NB4 (cell line): ENCODE measurements around the gene CENPW.

ENCODE experiments used
- DNase-seq: peaks from one replicate; pipeline ENCODE4 v3.0.0; 2010; ENCODE audit warnings: low read depth
- H3K4me3 ChIP-seq: one replicate; pipeline ENCODE4 v1.5.1; 2011; ENCODE audit warnings: mild to moderate bottlenecking, low read depth, low read length, moderate library complexity
- MYC ChIP-seq: IDR thresholded peaks from 2 replicates; pipeline ENCODE4 v1.6.1; 2011; ENCODE audit warnings: low read depth, low read length
- POLR2A ChIP-seq: IDR thresholded peaks from 2 replicates; pipeline ENCODE4 v1.6.1; 2011; ENCODE audit warnings: mild to moderate bottlenecking; ENCODE audit not compliant: insufficient read length; ENCODE audit errors: extremely low read depth
- TF ChIP-seq, protein P1 (sequence below): IDR thresholded peaks from one replicate; pipeline ENCODE4 v1.5.1; 2012; ENCODE audit warnings: low read depth, low read length
- TF ChIP-seq, protein P2 (sequence below): IDR thresholded peaks from 2 replicates; pipeline ENCODE4 v1.6.1; 2011; ENCODE audit warnings: low read depth, low read length

CENPW gene

DNA sequence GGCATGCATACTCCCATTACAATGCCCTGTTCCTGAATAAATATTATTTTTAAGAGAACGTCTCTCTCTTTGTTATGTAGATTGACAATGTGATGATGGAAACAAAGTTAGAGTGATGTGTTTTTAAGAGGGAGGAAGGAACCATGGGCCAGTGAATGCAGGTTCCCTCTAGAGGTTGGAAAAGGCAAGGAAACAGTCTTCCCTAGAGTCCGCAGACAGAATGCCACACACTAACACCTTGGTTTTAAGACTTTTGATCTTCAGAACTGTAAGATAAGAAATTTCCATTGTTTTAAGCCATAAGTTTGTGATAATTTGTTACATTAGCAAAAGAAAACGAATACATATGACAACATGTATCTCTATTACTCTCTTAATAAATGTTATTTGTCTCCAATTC is 4.7 kb upstream of the CENPW start:
- no peak overlapping the region for H3K4me3 ChIP-seq
- TF ChIP-seq, protein P1, sequence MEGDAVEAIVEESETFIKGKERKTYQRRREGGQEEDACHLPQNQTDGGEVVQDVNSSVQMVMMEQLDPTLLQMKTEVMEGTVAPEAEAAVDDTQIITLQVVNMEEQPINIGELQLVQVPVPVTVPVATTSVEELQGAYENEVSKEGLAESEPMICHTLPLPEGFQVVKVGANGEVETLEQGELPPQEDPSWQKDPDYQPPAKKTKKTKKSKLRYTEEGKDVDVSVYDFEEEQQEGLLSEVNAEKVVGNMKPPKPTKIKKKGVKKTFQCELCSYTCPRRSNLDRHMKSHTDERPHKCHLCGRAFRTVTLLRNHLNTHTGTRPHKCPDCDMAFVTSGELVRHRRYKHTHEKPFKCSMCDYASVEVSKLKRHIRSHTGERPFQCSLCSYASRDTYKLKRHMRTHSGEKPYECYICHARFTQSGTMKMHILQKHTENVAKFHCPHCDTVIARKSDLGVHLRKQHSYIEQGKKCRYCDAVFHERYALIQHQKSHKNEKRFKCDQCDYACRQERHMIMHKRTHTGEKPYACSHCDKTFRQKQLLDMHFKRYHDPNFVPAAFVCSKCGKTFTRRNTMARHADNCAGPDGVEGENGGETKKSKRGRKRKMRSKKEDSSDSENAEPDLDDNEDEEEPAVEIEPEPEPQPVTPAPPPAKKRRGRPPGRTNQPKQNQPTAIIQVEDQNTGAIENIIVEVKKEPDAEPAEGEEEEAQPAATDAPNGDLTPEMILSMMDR: no peak
- TF ChIP-seq MYC (no peak), POLR2A (no peak)
- TF ChIP-seq, protein P2, sequence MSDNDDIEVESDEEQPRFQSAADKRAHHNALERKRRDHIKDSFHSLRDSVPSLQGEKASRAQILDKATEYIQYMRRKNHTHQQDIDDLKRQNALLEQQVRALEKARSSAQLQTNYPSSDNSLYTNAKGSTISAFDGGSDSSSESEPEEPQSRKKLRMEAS: no peak
- no peak for DNase-seq

- TF ChIP-seq, protein P1: no peak
- TF ChIP-seq POLR2A (no peak), MYC (peak; percentile 88)
- TF ChIP-seq, protein P2: peak; percentile 82
- DNase-seq: peak; percentile 91
Observed at GRCh38 chr6:126337323-126337722, 2.6 kb upstream of the CENPW start.

GRCh38 chr6:126341126-126341525 is 1.2 kb downstream of the CENPW start:
- peak overlapping the region; percentile 96 for H3K4me3 ChIP-seq
- TF ChIP-seq, protein P2: no peak
- DNase-seq: no peak

More at GRCh38 chr6:126337323-126337722, 2.6 kb upstream of the CENPW start:
- no peak overlapping the region for H3K4me3 ChIP-seq

GRCh38 chr6:126344181-126344580 is 4.3 kb downstream of the CENPW start:
- TF ChIP-seq, protein P2: no peak
- no peak for DNase-seq

DNA sequence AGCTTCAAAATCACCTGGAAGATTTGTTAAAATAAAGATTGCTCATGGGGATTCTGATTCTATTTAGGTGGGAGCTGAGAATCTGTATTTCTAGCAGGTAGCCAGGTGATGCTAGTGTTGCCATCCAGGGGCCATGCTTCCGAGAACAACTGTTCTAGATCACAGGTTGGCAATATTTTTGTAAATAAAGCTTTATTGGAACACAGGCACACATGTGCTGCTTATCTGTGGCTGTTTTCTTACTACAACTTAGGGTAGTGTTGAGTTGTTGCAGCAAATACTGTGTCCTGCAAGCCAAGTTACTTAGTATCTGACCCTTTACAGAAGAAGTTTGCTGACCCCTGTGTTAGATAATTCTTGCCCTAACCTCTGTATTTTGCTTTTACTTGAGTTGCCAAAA is 12.0 kb downstream of the CENPW start:
- DNase-seq: no peak
- no peak for TF ChIP-seq MYC
- TF ChIP-seq, protein P2: no peak
- no peak for TF ChIP-seq POLR2A
- TF ChIP-seq, protein P1: no peak
- H3K4me3 ChIP-seq: no peak overlapping the region

More at GRCh38 chr6:126344181-126344580, 4.3 kb downstream of the CENPW start:
- peak overlapping the region; percentile 8 for H3K4me3 ChIP-seq

- DNase-seq: no peak
- TF ChIP-seq, protein P2: no peak
- TF ChIP-seq, protein P1: no peak
- TF ChIP-seq MYC (no peak), POLR2A (no peak)
Observed at GRCh38 chr6:126352514-126352913, 12.6 kb downstream of the CENPW start.

GRCh38 chr6:126356526-126356925 is 16.6 kb downstream of the CENPW start:
- H3K4me3 ChIP-seq: no peak overlapping the region
- no peak for TF ChIP-seq MYC
- no peak for TF ChIP-seq POLR2A
- TF ChIP-seq, protein P2: no peak
- TF ChIP-seq, protein P1: no peak
- DNase-seq: no peak

More at GRCh38 chr6:126352514-126352913, 12.6 kb downstream of the CENPW start:
- H3K4me3 ChIP-seq: no peak overlapping the region
